GM06990 (cell line): ENCODE measurements around the gene KATNAL1.

ENCODE experiments used
- DNase-seq: peaks from one replicate; pipeline ENCODE4 v3.0.0-alpha.2; 2011; ENCODE audit not compliant: insufficient read length; ENCODE audit errors: extremely low read depth
- H3K27me3 ChIP-seq: replicated peaks from 2 replicates; pipeline ENCODE4 v1.6.0; 2011; ENCODE audit warnings: low read length; ENCODE audit not compliant: control insufficient read depth, insufficient read depth
- H3K36me3 ChIP-seq: 2 replicates; pipeline ENCODE4 v1.5.1; 2011; ENCODE audit warnings: low read length; ENCODE audit not compliant: control insufficient read depth, insufficient read depth
- H3K4me3 ChIP-seq: replicated peaks from 2 replicates; pipeline ENCODE4 v1.5.1; 2011; ENCODE audit warnings: low read depth, mild to moderate bottlenecking, control low read depth, low read length
- CTCF ChIP-seq: IDR thresholded peaks from 2 replicates; pipeline ENCODE4 v1.5.1; 2011; ENCODE audit warnings: low read length, control low read depth, mild to moderate bottlenecking, inconsistent platforms; ENCODE audit not compliant: insufficient read depth, poor library complexity, severe bottlenecking

The KATNAL1 gene

GRCh38 chr13:30353060-30353459, 45.7 kb upstream of the KATNAL1 start:
- Histone ChIP-seq H3K36me3 (no peaks in the 10 kb centered on the region), H3K4me3 (no peak overlapping the region), H3K27me3 (no peaks in the 10 kb centered on the region)
- no peak for TF ChIP-seq CTCF
- no peak for DNase-seq

DNA sequence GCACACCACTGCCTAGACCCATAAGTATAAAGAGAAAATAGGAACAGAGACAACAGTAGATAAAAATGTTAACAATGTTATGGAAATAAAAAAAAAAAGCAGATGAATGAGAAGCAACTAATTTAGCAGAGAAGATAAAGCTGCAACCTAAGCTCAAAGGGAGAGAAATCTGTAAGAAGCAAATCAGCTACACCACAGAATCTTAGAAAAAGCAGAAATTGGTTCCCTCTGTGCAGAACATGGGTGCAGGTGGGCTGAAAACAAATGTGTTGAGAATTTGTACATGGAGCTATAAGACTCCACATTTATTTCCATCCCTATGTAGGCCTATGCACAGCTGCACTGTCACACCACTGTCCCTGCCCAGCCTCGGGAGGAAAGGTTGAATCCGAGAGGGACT, 44.8 kb upstream of the KATNAL1 start:
- no peak for TF ChIP-seq CTCF
- Histone ChIP-seq H3K27me3 (no peaks in the 10 kb centered on the region), H3K4me3 (no peak overlapping the region), H3K36me3 (no peaks in the 10 kb centered on the region)
- DNase-seq = no peak

DNA sequence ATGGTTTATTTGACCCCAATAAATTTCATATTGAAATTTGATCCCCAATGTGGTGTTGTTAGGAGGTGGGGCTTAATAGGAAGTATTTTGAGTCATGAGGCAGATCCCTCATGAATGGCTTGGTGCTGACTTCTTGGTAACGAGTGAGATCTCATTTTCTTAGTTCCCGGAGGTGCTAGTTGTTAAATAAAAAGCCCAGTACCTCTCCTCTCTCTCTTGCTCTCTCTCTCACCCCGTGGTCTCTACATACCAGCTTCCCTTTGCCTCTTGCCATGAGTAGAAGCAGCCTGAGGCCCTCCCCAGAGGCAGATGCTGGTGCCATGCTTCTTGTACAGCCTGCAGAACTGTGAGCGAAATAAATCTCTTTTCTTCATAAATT, 39.4 kb upstream of the KATNAL1 start:
- H3K4me3 ChIP-seq = no peak overlapping the region
- H3K27me3 ChIP-seq = no peaks in the 10 kb centered on the region
- no peak for TF ChIP-seq CTCF
- H3K36me3 ChIP-seq = no peaks in the 10 kb centered on the region
- DNase-seq = no peak

GRCh38 chr13:30346153-30346788, 38.9 kb upstream of the KATNAL1 start:
- Histone ChIP-seq H3K36me3 (no peaks in the 10 kb centered on the region), H3K4me3 (no peak overlapping the region), H3K27me3 (no peaks in the 10 kb centered on the region)
- no peak for TF ChIP-seq CTCF
- peak; percentile 37 for DNase-seq

GRCh38 chr13:30345426-30346100, 38.2 kb upstream of the KATNAL1 start:
- H3K36me3 ChIP-seq = no peaks in the 10 kb centered on the region
- TF ChIP-seq CTCF = no peak
- no peak for DNase-seq
- no peak overlapping the region for H3K4me3 ChIP-seq
- H3K27me3 ChIP-seq = no peaks in the 10 kb centered on the region
